H9 (cell line): ENCODE measurements around the gene LOXHD1. TPM values are rescaled to one million over a fixed set of nuclear protein-coding genes. Genes with fewer than 3 reads are reported as not detected.

Source experiments
- DNase-seq: peaks from one replicate; pipeline ENCODE4 v3.0.0-alpha.2; 2017
- H2AFZ ChIP-seq: one replicate; pipeline ENCODE4 v1.6.1; 2013; ENCODE audit warnings: mild to moderate bottlenecking, low read length, control low read depth, moderate library complexity
- H2AK5ac ChIP-seq: 2 replicates; pipeline ENCODE4 v1.6.1; 2013; ENCODE audit warnings: low read length, control low read depth, mixed read lengths; ENCODE audit not compliant: insufficient read length
- H2BK120ac ChIP-seq: one replicate; pipeline ENCODE4 v1.6.1; 2013; ENCODE audit warnings: low read depth, mild to moderate bottlenecking, low read length, control low read depth, inconsistent platforms; ENCODE audit not compliant: poor library complexity, severe bottlenecking
- H2BK12ac ChIP-seq: 2 replicates; pipeline ENCODE4 v1.6.1; 2013; ENCODE audit warnings: low read length, control low read depth, mixed read lengths, low read depth; ENCODE audit not compliant: insufficient read length
- H2BK15ac ChIP-seq: 2 replicates; pipeline ENCODE4 v1.6.1; 2013; ENCODE audit warnings: low read depth, low read length, control low read depth
- H2BK20ac ChIP-seq: one replicate; pipeline ENCODE4 v1.6.1; 2013; ENCODE audit warnings: low read depth, mild to moderate bottlenecking, low read length, control low read depth, inconsistent platforms; ENCODE audit not compliant: poor library complexity, severe bottlenecking
- H2BK5ac ChIP-seq: 2 replicates; pipeline ENCODE4 v1.6.1; 2013; ENCODE audit warnings: low read length, control low read depth, mixed read lengths; ENCODE audit not compliant: insufficient read length
- H3K14ac ChIP-seq: 2 replicates; pipeline ENCODE4 v1.6.1; 2013; ENCODE audit warnings: low read length, control low read depth; ENCODE audit not compliant: insufficient read depth
- H3K18ac ChIP-seq: 2 replicates; pipeline ENCODE4 v1.6.1; 2013; ENCODE audit warnings: low read depth, mild to moderate bottlenecking, mixed read lengths, low read length, control low read depth; ENCODE audit not compliant: insufficient read length
- H3K23ac ChIP-seq: 2 replicates; pipeline ENCODE4 v1.6.1; 2013; ENCODE audit warnings: low read length, control low read depth, mixed read lengths, low read depth; ENCODE audit not compliant: insufficient read length
- H3K23me2 ChIP-seq: 2 replicates; pipeline ENCODE4 v1.6.1; 2013; ENCODE audit warnings: low read depth, mild to moderate bottlenecking, mixed read lengths, low read length, control low read depth; ENCODE audit not compliant: insufficient read length, poor library complexity, severe bottlenecking
- H3K27ac ChIP-seq: 2 replicates; pipeline ENCODE4 v1.5.1; 2013; ENCODE audit warnings: low read length, control low read depth, mixed read lengths, low read depth; ENCODE audit not compliant: insufficient read length
- H3K27me3 ChIP-seq: 2 replicates; pipeline ENCODE4 v1.6.1; 2013; ENCODE audit warnings: low read length, control low read depth, inconsistent platforms; ENCODE audit not compliant: insufficient read depth
- H3K4ac ChIP-seq: 2 replicates; pipeline ENCODE4 v1.6.1; 2013; ENCODE audit warnings: low read depth, mild to moderate bottlenecking, control low read depth, inconsistent platforms, low read length, moderate library complexity
- H3K4me1 ChIP-seq: 2 replicates; pipeline ENCODE4 v1.6.1; 2013; ENCODE audit warnings: low read length, control low read depth, inconsistent platforms; ENCODE audit not compliant: insufficient read depth
- H3K4me2 ChIP-seq: 2 replicates; pipeline ENCODE4 v1.6.1; 2013; ENCODE audit warnings: low read length, control low read depth, mixed read lengths; ENCODE audit not compliant: insufficient read length, insufficient read depth
- H3K56ac ChIP-seq: 2 replicates; pipeline ENCODE4 v1.6.1; 2013; ENCODE audit warnings: low read depth, mild to moderate bottlenecking, mixed read lengths, low read length, control low read depth; ENCODE audit not compliant: insufficient read length
- H3K79me1 ChIP-seq: 2 replicates; pipeline ENCODE4 v1.6.1; 2013; ENCODE audit warnings: low read depth, mild to moderate bottlenecking, moderate library complexity, low read length, control low read depth, inconsistent platforms; ENCODE audit not compliant: insufficient read depth, poor library complexity, severe bottlenecking
- H3K79me2 ChIP-seq: 2 replicates; pipeline ENCODE4 v1.6.1; 2013; ENCODE audit warnings: low read length, control low read depth, inconsistent platforms; ENCODE audit not compliant: insufficient read depth
- H3K9ac ChIP-seq: 2 replicates; pipeline ENCODE4 v1.6.1; 2013; ENCODE audit warnings: low read length, control low read depth, mixed read lengths; ENCODE audit not compliant: insufficient read length; ENCODE audit errors: extremely low read depth
- H3K9me3 ChIP-seq: one replicate; pipeline ENCODE4 v1.6.1; 2013; ENCODE audit warnings: low read depth, low read length, inconsistent platforms; ENCODE audit not compliant: control insufficient read depth
- H3T11ph ChIP-seq: one replicate; pipeline ENCODE4 v1.6.1; 2013; ENCODE audit warnings: mild to moderate bottlenecking, low read length, control low read depth, inconsistent platforms
- H4K20me1 ChIP-seq: one replicate; pipeline ENCODE4 v1.6.1; 2013; ENCODE audit not compliant: control insufficient read depth, insufficient read length, insufficient read depth
- H4K5ac ChIP-seq: 2 replicates; pipeline ENCODE4 v1.6.1; 2013; ENCODE audit warnings: low read depth, mild to moderate bottlenecking, mixed read lengths, low read length, control low read depth; ENCODE audit not compliant: insufficient read length
- H4K8ac ChIP-seq: replicated peaks from 2 replicates; pipeline ENCODE4 v1.6.1; 2013; ENCODE audit warnings: low read length, control low read depth, mixed read lengths, low read depth; ENCODE audit not compliant: insufficient read length
- H4K91ac ChIP-seq: 2 replicates; pipeline ENCODE4 v1.6.1; 2013; ENCODE audit warnings: low read depth, mild to moderate bottlenecking, moderate library complexity, mixed read lengths, low read length, control low read depth; ENCODE audit not compliant: insufficient read length
- H3K27ac Mint-ChIP-seq, 3 experiments: 2 replicates in 2 of 3; 3 replicates in 1 of 3; pipeline ENCODE4 v1.8.0; 2020 to 2021; ENCODE audit warnings: mixed read lengths in 3 of 3, mild to moderate bottlenecking in 1 of 3, moderate library complexity in 1 of 3
- H3K27me3 Mint-ChIP-seq: 2 replicates; pipeline ENCODE4 v1.8.0; 2021; ENCODE audit warnings: low read depth, mild to moderate bottlenecking, moderate library complexity, mixed read lengths
- H3K36me3 Mint-ChIP-seq, 3 experiments: 2 replicates in 2 of 3; 3 replicates in 1 of 3; pipeline ENCODE4 v1.8.0; 2020 to 2021; ENCODE audit warnings: low read depth in 3 of 3, mixed read lengths in 3 of 3; ENCODE audit not compliant: insufficient read depth in 1 of 3
- H3K4me1 Mint-ChIP-seq, 2 experiments: 2 replicates each; pipeline ENCODE4 v1.8.0; 2020; ENCODE audit warnings: mixed read lengths in 2 of 2
- H3K4me3 Mint-ChIP-seq, 2 experiments: 2 replicates in 1 of 2; 3 replicates in 1 of 2; pipeline ENCODE4 v1.8.0; 2020 to 2021; ENCODE audit warnings: mild to moderate bottlenecking in 2 of 2, mixed read lengths in 2 of 2, moderate library complexity in 1 of 2
- H3K9me3 Mint-ChIP-seq, 2 experiments: 2 replicates in 1 of 2; 3 replicates in 1 of 2; pipeline ENCODE4 v1.8.0; 2020; ENCODE audit warnings: mild to moderate bottlenecking in 2 of 2, mixed read lengths in 2 of 2, moderate library complexity in 1 of 2
- WGBS: extraction: QIAGEN DNeasy Blood & Tissue Kit; methylation state at CpG from one replicate; pipeline ENCODE4 v1.1.7; 2013; ENCODE audit warnings: missing lambda C conversion rate, low lambda C conversion rate, mixed read lengths; ENCODE audit not compliant: insufficient read length; ENCODE audit errors: extremely low coverage; 5-methylcytosine and 5-hydroxymethylcytosine counted together
- total RNA-seq: library from RNA; stranded (reverse); gene quantifications from 2 replicates; pipeline ENCODE4 v1.2.1, GENCODE V29; 2021
- TF ChIP-seq, protein P1 (sequence below): fragments of 200-600 bp; sonication (generic); conservative IDR thresholded peaks from 3 replicates; pipeline ENCODE4 v1.8.0; 2021; ENCODE audit warnings: antibody characterized with exemption, mild to moderate bottlenecking

Gene LOXHD1
- total RNA-seq, 1 experiment from 2014 or later = 0.07 TPM

DNA sequence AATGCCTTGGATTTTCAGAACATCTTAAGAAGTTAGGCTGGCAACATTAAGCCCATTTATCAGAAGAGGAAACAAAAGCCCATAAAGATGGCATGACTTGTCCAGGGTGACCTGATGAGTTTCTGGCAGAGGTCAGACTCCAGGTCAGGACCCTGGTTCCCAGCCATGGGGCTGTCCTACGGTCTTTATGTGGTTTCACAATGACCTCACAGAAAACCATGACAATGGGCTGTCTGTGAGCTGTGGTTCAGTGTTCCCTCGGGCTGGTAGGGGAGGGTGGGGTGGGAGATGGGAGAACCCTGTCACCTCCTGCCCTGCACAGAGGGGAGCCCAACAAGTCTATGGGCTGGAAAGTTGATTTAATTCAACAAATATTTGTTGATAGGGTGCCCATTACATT is 101.8 kb downstream of the LOXHD1 start:
- H3K4me1 Mint-ChIP-seq = peaks cover 2% of the 10 kb centered on the region in 2 experiments; a peak in 1 of 4 replicates
- Histone ChIP-seq H3K4me1 (no peaks in the 10 kb centered on the region), H3K79me2 (no peaks in the 10 kb centered on the region), H3T11ph (no peak overlapping the region), H3K23me2 (no peaks in the 10 kb centered on the region), H3K56ac (no peak overlapping the region), H2BK20ac (no peak overlapping the region), H2BK5ac (no peak overlapping the region), H2AK5ac (no peak overlapping the region), H2BK120ac (no peak overlapping the region), H4K20me1 (peaks cover 4% of the 10 kb centered on the region), H2BK15ac (no peak overlapping the region), H3K9me3 (no peaks in the 10 kb centered on the region), H3K4me2 (no peak overlapping the region), H3K79me1 (no peaks in the 10 kb centered on the region), H3K27ac (no peak overlapping the region), H3K27me3 (no peaks in the 10 kb centered on the region), H3K23ac (no peak overlapping the region), H4K91ac (no peak overlapping the region), H3K4ac (no peak overlapping the region), H3K9ac (no peak overlapping the region), H3K18ac (no peak overlapping the region), H2BK12ac (no peak overlapping the region), H4K5ac (no peak overlapping the region), H3K14ac (no peak overlapping the region), H2AFZ (no peak overlapping the region), H4K8ac (no peak overlapping the region)
- no CpG with 5 or more reads among the region's 2 CpGs for whole genome bisulfite sequencing
- peaks cover 1% of the 10 kb centered on the region for H3K27me3 Mint-ChIP-seq
- DNase-seq = no peak
- TF ChIP-seq, protein P1, sequence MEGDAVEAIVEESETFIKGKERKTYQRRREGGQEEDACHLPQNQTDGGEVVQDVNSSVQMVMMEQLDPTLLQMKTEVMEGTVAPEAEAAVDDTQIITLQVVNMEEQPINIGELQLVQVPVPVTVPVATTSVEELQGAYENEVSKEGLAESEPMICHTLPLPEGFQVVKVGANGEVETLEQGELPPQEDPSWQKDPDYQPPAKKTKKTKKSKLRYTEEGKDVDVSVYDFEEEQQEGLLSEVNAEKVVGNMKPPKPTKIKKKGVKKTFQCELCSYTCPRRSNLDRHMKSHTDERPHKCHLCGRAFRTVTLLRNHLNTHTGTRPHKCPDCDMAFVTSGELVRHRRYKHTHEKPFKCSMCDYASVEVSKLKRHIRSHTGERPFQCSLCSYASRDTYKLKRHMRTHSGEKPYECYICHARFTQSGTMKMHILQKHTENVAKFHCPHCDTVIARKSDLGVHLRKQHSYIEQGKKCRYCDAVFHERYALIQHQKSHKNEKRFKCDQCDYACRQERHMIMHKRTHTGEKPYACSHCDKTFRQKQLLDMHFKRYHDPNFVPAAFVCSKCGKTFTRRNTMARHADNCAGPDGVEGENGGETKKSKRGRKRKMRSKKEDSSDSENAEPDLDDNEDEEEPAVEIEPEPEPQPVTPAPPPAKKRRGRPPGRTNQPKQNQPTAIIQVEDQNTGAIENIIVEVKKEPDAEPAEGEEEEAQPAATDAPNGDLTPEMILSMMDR = no peak
- peaks cover 1 to 3% of the 10 kb centered on the region in 2 experiments; a peak in 2 of 5 replicates for H3K9me3 Mint-ChIP-seq
- no peak overlapping the region for H3K27ac Mint-ChIP-seq
- no peak overlapping the region for H3K4me3 Mint-ChIP-seq
- no peaks in the 10 kb centered on the region for H3K36me3 Mint-ChIP-seq
